ENCODE results near the gene LINGO3. TPM values are rescaled to one million over a fixed set of nuclear protein-coding genes. Genes with fewer than 3 reads are reported as not detected.

The LINGO3 gene
- total RNA-seq, 1 donor from 2014 or later = 0.60 TPM

- no peak overlapping the region for H3K4me3 Mint-ChIP-seq
- DNase-seq (ENCODE audit: low spot score in 2 of 2, unreplicated experiment in 2 of 2) = peak; percentile 61 to 74
These were observed 29.4 kb upstream of the LINGO3 start for GRCh38 chr19:2337329-2337707.

GRCh38 chr19:2336528-2337328 lies 28.8 kb upstream of the LINGO3 start:
- Mint-ChIP-seq H3K27me3 (ENCODE audit: low read depth) (no peaks in the 10 kb centered on the region), H3K36me3 (peaks cover 9% of the 10 kb centered on the region), H3K27ac (peak overlapping the region; percentile 94), H3K4me3 (no peak overlapping the region), H3K4me1 (peaks cover 46% of the 10 kb centered on the region), H3K9me3 (no peaks in the 10 kb centered on the region)
- TF ChIP-seq CTCF (IDR thresholded peaks at IDR 0.05; ENCODE audit: unreplicated experiment) = no peak
- no peak for DNase-seq (ENCODE audit: low spot score in 2 of 2, unreplicated experiment in 2 of 2)

More at GRCh38 chr19:2337329-2337707, 29.4 kb upstream of the LINGO3 start:
- H3K27me3 Mint-ChIP-seq (ENCODE audit: low read depth) = no peaks in the 10 kb centered on the region
- H3K27ac Mint-ChIP-seq = peak overlapping the region; percentile 94
- peak; percentile 46 for TF ChIP-seq CTCF (IDR thresholded peaks at IDR 0.05; ENCODE audit: unreplicated experiment)
- H3K9me3 Mint-ChIP-seq = no peaks in the 10 kb centered on the region
- H3K4me1 Mint-ChIP-seq = peaks cover 46% of the 10 kb centered on the region
- peaks cover 9% of the 10 kb centered on the region for H3K36me3 Mint-ChIP-seq

- no peaks in the 10 kb centered on the region for H3K9me3 Mint-ChIP-seq
- H3K4me3 Mint-ChIP-seq = no peak overlapping the region
- H3K4me1 Mint-ChIP-seq = peaks cover 51% of the 10 kb centered on the region
- no peaks in the 10 kb centered on the region for H3K27me3 Mint-ChIP-seq (ENCODE audit: low read depth)
- no peak for TF ChIP-seq CTCF (IDR thresholded peaks at IDR 0.05; ENCODE audit: unreplicated experiment)
- peak overlapping the region; percentile 4 for H3K27ac Mint-ChIP-seq
- peaks cover 9% of the 10 kb centered on the region for H3K36me3 Mint-ChIP-seq
- no peak for DNase-seq (ENCODE audit: low spot score in 2 of 2, unreplicated experiment in 2 of 2)
These were observed 27.9 kb upstream of the LINGO3 start for GRCh38 chr19:2335848-2336247.

GRCh38 chr19:2334986-2335846 lies 27.3 kb upstream of the LINGO3 start:
- H3K4me1 Mint-ChIP-seq = peaks cover 57% of the 10 kb centered on the region
- no peaks in the 10 kb centered on the region for H3K27me3 Mint-ChIP-seq (ENCODE audit: low read depth)
- peaks cover 9% of the 10 kb centered on the region for H3K36me3 Mint-ChIP-seq
- H3K27ac Mint-ChIP-seq = peak overlapping the region; percentile 4
- no peak for DNase-seq (ENCODE audit: low spot score in 2 of 2, unreplicated experiment in 2 of 2)
- H3K4me3 Mint-ChIP-seq = no peak overlapping the region
- no peaks in the 10 kb centered on the region for H3K9me3 Mint-ChIP-seq
- TF ChIP-seq CTCF (IDR thresholded peaks at IDR 0.05; ENCODE audit: unreplicated experiment) = no peak

- no peak overlapping the region for H3K4me3 Mint-ChIP-seq
- DNase-seq (ENCODE audit: low spot score in 2 of 2, unreplicated experiment in 2 of 2) = no peak
- no peaks in the 10 kb centered on the region for H3K27me3 Mint-ChIP-seq (ENCODE audit: low read depth)
- no peak overlapping the region for H3K27ac Mint-ChIP-seq
- peaks cover 64% of the 10 kb centered on the region for H3K4me1 Mint-ChIP-seq
- no peaks in the 10 kb centered on the region for H3K9me3 Mint-ChIP-seq
- H3K36me3 Mint-ChIP-seq = peaks cover 9% of the 10 kb centered on the region
- TF ChIP-seq CTCF (IDR thresholded peaks at IDR 0.05; ENCODE audit: unreplicated experiment) = no peak
These were observed 26.5 kb upstream of the LINGO3 start for GRCh38 chr19:2334426-2334825.
